DND-41 (cell line): ENCODE data around the gene S1PR1.

Experiments
- ATAC-seq: fragments of 200-7000 bp; cut with Tn5 transposase; 3 replicates; pipeline ENCODE4 v1.9.1; 2021; ENCODE audit warnings: low read depth; ENCODE audit not compliant: insufficient read depth
- DNase-seq: peaks from one replicate; pipeline ENCODE4 v3.0.0-alpha.2; 2020
- H2AFZ ChIP-seq: 2 replicates; pipeline ENCODE4 v1.6.0; 2012; ENCODE audit warnings: low read depth, low read length
- H3K27ac ChIP-seq: 2 replicates; pipeline ENCODE4 v1.5.1; 2012; ENCODE audit warnings: low read length, inconsistent platforms
- H3K27me3 ChIP-seq: fragments of 200-600 bp; sonication (generic); 2 replicates; pipeline ENCODE4 v1.6.0; 2012; ENCODE audit warnings: low read length, mild to moderate bottlenecking, inconsistent platforms; ENCODE audit not compliant: insufficient read depth, poor library complexity
- H3K36me3 ChIP-seq: 2 replicates; pipeline ENCODE4 v1.5.1; 2012; ENCODE audit warnings: low read length, inconsistent platforms; ENCODE audit not compliant: insufficient read depth
- H3K4me1 ChIP-seq: 2 replicates; pipeline ENCODE4 v1.5.1; 2012; ENCODE audit warnings: mild to moderate bottlenecking, low read length; ENCODE audit not compliant: insufficient read depth
- H3K4me2 ChIP-seq: 2 replicates; pipeline ENCODE4 v1.6.0; 2012; ENCODE audit warnings: mild to moderate bottlenecking, moderate library complexity, low read length, inconsistent platforms; ENCODE audit not compliant: insufficient read depth
- H3K4me3 ChIP-seq, 2 experiments: fragments of 200-600 bp in 1 of 2; shearing (Covaris generic) in 1 of 2; 2 replicates each; pipeline ENCODE4 v1.5.1; 2012 to 2016; ENCODE audit warnings: inconsistent platforms in 2 of 2, low read length in 2 of 2, mild to moderate bottlenecking in 2 of 2, low read depth in 1 of 2, moderate library complexity in 1 of 2
- H3K79me2 ChIP-seq: 2 replicates; pipeline ENCODE4 v1.6.0; 2012; ENCODE audit warnings: low read length, inconsistent platforms; ENCODE audit not compliant: insufficient read depth
- H3K9ac ChIP-seq: 2 replicates; pipeline ENCODE4 v1.6.0; 2012; ENCODE audit warnings: low read depth, mild to moderate bottlenecking, inconsistent platforms, low read length, moderate library complexity
- H3K9me3 ChIP-seq: 2 replicates; pipeline ENCODE4 v1.5.1; 2012; ENCODE audit warnings: low read length, moderate library complexity, mild to moderate bottlenecking, inconsistent platforms; ENCODE audit not compliant: insufficient read depth, severe bottlenecking
- H4K20me1 ChIP-seq: 2 replicates; pipeline ENCODE4 v1.6.0; 2012; ENCODE audit warnings: low read length; ENCODE audit not compliant: insufficient read depth
- EZH2 ChIP-seq: IDR thresholded peaks from 3 replicates; pipeline ENCODE4 v1.6.1; 2012; ENCODE audit warnings: borderline replicate concordance, low read depth, mild to moderate bottlenecking, moderate library complexity, low read length, inconsistent platforms; ENCODE audit not compliant: severe bottlenecking
- TF ChIP-seq, protein P1 (sequence below): IDR thresholded peaks from 2 replicates; pipeline ENCODE4 v1.5.1; 2012; ENCODE audit warnings: borderline replicate concordance, low read length, moderate library complexity, mild to moderate bottlenecking; ENCODE audit not compliant: poor library complexity, severe bottlenecking; ENCODE audit errors: extremely low read depth

The S1PR1 gene

DNA sequence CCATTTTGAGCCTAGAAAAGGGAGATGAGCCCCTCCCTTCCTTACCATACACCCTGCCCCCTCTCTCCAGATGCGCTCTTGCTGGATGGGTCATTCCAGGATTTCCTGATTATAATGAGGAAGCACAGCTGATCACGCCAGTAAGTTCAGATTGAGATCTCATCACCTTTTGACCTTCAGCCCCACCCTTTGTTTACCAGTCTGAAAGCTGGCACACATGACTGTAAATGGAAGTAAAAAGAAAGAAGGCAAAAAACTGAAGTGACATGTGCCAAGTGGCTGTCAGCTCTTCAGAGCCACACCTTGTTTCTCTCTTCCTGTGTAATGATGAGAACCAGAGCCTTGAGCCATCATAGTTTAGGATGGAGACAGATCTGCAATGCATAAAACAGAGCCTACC, 27.9 kb downstream of the S1PR1 start:
- H3K36me3 ChIP-seq, result no peaks in the 10 kb centered on the region
- peak overlapping the region; percentile 16; the same call in 1 of the 2 replicates for H2AFZ ChIP-seq
- H3K9me3 ChIP-seq, result no peaks in the 10 kb centered on the region
- no peak overlapping the region for H3K4me2 ChIP-seq
- TF ChIP-seq EZH2, result no peak
- TF ChIP-seq, protein P1, sequence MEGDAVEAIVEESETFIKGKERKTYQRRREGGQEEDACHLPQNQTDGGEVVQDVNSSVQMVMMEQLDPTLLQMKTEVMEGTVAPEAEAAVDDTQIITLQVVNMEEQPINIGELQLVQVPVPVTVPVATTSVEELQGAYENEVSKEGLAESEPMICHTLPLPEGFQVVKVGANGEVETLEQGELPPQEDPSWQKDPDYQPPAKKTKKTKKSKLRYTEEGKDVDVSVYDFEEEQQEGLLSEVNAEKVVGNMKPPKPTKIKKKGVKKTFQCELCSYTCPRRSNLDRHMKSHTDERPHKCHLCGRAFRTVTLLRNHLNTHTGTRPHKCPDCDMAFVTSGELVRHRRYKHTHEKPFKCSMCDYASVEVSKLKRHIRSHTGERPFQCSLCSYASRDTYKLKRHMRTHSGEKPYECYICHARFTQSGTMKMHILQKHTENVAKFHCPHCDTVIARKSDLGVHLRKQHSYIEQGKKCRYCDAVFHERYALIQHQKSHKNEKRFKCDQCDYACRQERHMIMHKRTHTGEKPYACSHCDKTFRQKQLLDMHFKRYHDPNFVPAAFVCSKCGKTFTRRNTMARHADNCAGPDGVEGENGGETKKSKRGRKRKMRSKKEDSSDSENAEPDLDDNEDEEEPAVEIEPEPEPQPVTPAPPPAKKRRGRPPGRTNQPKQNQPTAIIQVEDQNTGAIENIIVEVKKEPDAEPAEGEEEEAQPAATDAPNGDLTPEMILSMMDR, result no peak
- ATAC-seq, result no peak
- H3K4me3 ChIP-seq, result no peak overlapping the region
- H4K20me1 ChIP-seq, result no peaks in the 10 kb centered on the region
- no peak overlapping the region for H3K9ac ChIP-seq
- peaks cover 39% of the 10 kb centered on the region for H3K4me1 ChIP-seq
- H3K27me3 ChIP-seq, result no peaks in the 10 kb centered on the region
- H3K27ac ChIP-seq, result no peak overlapping the region
- no peak for DNase-seq
- no peaks in the 10 kb centered on the region for H3K79me2 ChIP-seq

DNA sequence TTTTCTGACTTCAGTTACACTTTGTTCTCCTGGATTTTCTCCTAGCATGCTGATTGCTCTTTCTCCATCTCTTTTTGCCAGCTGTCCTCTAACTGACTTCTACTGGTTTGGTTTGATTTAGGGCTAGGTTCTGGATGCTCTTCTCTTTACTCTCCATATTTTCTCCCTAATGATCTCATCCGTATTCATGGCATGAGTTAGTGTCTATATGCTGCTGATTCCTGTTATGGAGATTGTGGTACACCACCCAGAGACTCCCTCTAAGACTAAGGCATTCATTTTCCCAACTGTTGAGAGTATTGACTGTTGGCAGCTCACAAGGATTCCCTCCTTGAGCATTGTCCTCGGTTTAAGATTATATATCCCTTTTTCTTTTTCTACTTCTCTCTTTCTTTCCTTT, 28.9 kb downstream of the S1PR1 start:
- ATAC-seq, result no peak
- no peaks in the 10 kb centered on the region for H3K9me3 ChIP-seq
- H2AFZ ChIP-seq, result no peak overlapping the region
- no peaks in the 10 kb centered on the region for H3K79me2 ChIP-seq
- no peaks in the 10 kb centered on the region for H3K36me3 ChIP-seq
- no peaks in the 10 kb centered on the region for H4K20me1 ChIP-seq
- H3K4me2 ChIP-seq, result no peak overlapping the region
- TF ChIP-seq, protein P1, result no peak
- TF ChIP-seq EZH2, result no peak
- H3K27me3 ChIP-seq, result no peaks in the 10 kb centered on the region
- H3K27ac ChIP-seq, result no peak overlapping the region
- no peak overlapping the region for H3K4me3 ChIP-seq
- no peak overlapping the region for H3K9ac ChIP-seq
- no peak for DNase-seq
- H3K4me1 ChIP-seq, result peaks cover 32% of the 10 kb centered on the region

DNA sequence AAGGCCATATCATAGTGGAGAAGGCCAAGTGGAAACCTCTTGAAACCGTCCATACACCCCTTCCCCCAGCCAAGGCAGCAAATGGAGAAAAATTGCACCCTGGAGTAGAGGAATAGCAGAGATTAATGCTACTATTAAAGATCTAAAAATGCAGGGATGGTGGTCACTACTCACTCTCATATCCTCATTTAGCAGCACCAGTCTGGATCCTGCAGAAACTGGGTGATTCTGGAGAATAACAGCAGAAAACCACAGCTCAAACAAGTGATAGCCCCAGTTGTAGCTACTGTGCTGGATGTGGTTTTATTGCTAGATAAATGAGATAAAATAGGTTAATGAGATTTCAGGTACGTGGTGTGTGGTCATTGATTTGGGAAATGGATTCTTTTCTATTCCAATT, 30.3 kb downstream of the S1PR1 start:
- H3K4me2 ChIP-seq, result no peak overlapping the region
- no peaks in the 10 kb centered on the region for H3K36me3 ChIP-seq
- ATAC-seq (no peak), DNase-seq (no peak)
- no peak overlapping the region for H3K27ac ChIP-seq
- H4K20me1 ChIP-seq, result no peaks in the 10 kb centered on the region
- H2AFZ ChIP-seq, result no peak overlapping the region
- no peak overlapping the region for H3K9ac ChIP-seq
- peaks cover 4% of the 10 kb centered on the region for H3K9me3 ChIP-seq
- no peak for TF ChIP-seq EZH2
- TF ChIP-seq, protein P1, result no peak
- H3K79me2 ChIP-seq, result no peaks in the 10 kb centered on the region
- H3K4me1 ChIP-seq, result peaks cover 27% of the 10 kb centered on the region
- no peak overlapping the region for H3K4me3 ChIP-seq
- no peaks in the 10 kb centered on the region for H3K27me3 ChIP-seq

DNA sequence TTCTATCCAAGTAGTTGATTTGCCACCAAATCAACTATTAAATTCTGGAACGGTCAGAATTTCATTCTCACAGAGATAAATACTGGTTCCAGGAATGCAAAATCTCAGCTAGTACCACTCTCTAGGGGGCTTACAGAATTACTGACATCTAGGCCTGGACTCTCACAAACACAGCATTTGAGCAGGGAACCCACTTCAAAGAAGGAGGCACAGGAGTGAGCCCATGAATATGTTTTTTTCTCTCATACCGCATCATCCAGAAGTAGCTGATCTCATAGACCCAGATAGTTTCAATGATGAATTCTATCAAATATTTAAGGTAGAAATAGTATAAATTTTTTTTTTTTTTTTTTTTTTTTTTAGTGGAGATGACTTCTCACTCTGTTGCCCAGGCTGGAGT, 32.1 kb downstream of the S1PR1 start:
- H2AFZ ChIP-seq, result no peak overlapping the region
- peaks cover 9% of the 10 kb centered on the region for H3K4me1 ChIP-seq
- H3K4me3 ChIP-seq, result no peak overlapping the region
- H3K36me3 ChIP-seq, result no peaks in the 10 kb centered on the region
- ATAC-seq (no peak), DNase-seq (no peak)
- H3K9me3 ChIP-seq, result peaks cover 4% of the 10 kb centered on the region
- H3K4me2 ChIP-seq, result no peak overlapping the region
- no peak overlapping the region for H3K27ac ChIP-seq
- no peak overlapping the region for H3K9ac ChIP-seq
- no peaks in the 10 kb centered on the region for H4K20me1 ChIP-seq
- no peak for TF ChIP-seq EZH2
- TF ChIP-seq, protein P1, result no peak
- no peaks in the 10 kb centered on the region for H3K27me3 ChIP-seq
- H3K79me2 ChIP-seq, result no peaks in the 10 kb centered on the region
